Measurements from ENCODE around the gene OTOP2.

OTOP2 gene

GRCh38 chr17:74972973-74973328, 48.9 kb downstream of the OTOP2 start:
- H3K4me3 ChIP-seq (ENCODE audit: low read depth, low read length), result no peak overlapping the region
- in situ Hi-C loops (cut with HindIII; ENCODE audit: low sequenced_read_pairs), result no loop called here
- no peak for DNase-seq (ENCODE audit: low read depth, low spot score)
- no peak for TF ChIP-seq CTCF (IDR thresholded peaks at IDR 0.05; ENCODE audit: low read depth, low read length)

GRCh38 chr17:74975943-74976342, 51.9 kb downstream of the OTOP2 start:
- in situ Hi-C loops (cut with HindIII; ENCODE audit: low sequenced_read_pairs), result no loop called here
- DNase-seq (ENCODE audit: low read depth, low spot score), result no peak

DNA sequence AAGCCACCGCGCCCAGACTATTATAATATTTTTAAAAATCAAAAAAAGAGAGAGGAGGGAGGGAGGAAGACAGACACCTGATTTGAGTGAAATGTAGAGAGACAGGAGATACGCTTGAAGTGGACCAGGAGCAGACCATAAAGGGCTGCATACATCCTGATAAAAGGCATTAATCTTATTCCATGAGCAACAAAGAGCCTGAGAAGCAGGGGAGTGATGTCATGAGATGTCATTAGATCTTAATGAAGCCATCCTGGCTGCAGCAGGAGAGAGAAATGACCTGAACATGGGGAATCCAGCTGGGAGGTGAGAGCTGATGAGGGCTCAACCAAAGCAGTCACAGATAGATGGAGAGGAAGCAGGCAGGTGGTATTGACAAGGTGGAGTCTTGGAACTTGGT, 53.7 kb downstream of the OTOP2 start:
- no peak for DNase-seq (ENCODE audit: low read depth, low spot score)
- no peak for TF ChIP-seq CTCF (IDR thresholded peaks at IDR 0.05; ENCODE audit: low read depth, low read length)
- in situ Hi-C loops (cut with HindIII; ENCODE audit: low sequenced_read_pairs), result no loop called here
- H3K4me3 ChIP-seq (ENCODE audit: low read depth, low read length), result no peak overlapping the region

More at GRCh38 chr17:74975943-74976342, 51.9 kb downstream of the OTOP2 start:
- H3K4me3 ChIP-seq (ENCODE audit: low read depth, low read length), result no peak overlapping the region
- TF ChIP-seq CTCF (IDR thresholded peaks at IDR 0.05; ENCODE audit: low read depth, low read length), result no peak

DNA sequence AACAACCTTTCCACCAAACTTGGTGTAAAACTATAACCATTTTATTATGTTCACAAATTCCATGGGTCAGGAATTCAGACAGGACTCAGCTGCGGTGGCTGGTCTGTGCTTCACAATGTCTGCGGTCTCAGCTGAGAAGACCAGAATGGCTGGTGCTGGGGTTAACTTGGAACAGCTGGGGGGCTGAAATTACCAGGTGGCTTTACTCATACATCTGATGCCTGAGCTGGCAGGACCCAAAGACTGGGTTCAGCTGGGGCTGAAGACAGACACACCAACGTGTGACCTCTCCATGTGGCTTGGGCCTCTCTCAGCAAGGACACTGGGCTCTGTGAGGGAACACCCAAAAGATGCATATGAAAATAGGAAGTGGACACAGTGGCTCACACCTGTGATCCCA, 54.2 kb downstream of the OTOP2 start:
- no peak for TF ChIP-seq CTCF (IDR thresholded peaks at IDR 0.05; ENCODE audit: low read depth, low read length)
- in situ Hi-C loops (cut with HindIII; ENCODE audit: low sequenced_read_pairs), result no loop called here

DNA sequence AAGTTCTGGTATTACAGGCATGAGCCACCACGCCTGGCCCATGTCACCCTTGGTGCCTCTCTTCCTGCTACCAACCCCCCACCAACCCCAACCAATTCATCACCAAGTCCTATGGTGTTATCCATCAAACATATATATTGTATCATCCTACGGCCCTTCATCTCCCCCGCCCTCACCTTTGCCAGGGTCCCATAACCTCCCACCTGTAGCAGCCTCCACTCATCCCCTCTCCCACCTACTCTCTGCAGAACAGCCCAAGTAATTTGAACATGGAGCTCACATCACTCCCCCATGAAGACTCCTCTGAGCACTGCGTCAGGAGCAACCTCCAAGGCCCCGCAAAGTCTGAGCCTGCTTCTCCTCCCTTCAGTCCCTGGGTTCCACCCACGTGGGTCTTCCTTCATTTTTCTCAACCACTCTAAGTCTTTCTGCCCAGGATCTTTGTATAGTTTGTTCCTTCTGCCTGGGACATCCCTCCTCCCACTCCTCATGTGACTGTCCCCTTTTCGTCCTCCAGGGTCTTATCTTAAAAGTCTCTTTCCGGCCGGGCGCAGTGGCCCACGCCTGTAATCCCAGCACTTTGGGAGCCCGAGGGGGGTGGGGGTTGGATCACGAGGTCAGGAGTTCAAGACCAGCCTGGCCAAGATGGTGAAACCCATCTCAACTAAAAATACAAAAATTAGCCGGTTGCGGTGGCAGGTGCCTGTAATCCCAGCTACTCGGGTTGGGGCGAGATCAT, 55.5 kb downstream of the OTOP2 start:
- in situ Hi-C loops (cut with HindIII; ENCODE audit: low sequenced_read_pairs), result no loop called here
- DNase-seq (ENCODE audit: low read depth, low spot score), result no peak
- no peak for TF ChIP-seq CTCF (IDR thresholded peaks at IDR 0.05; ENCODE audit: low read depth, low read length)

More for the DNA sequence above, 54.2 kb downstream of the OTOP2 start:
- H3K4me3 ChIP-seq (ENCODE audit: low read depth, low read length), result no peak overlapping the region
- no peak for DNase-seq (ENCODE audit: low read depth, low spot score)

DNA sequence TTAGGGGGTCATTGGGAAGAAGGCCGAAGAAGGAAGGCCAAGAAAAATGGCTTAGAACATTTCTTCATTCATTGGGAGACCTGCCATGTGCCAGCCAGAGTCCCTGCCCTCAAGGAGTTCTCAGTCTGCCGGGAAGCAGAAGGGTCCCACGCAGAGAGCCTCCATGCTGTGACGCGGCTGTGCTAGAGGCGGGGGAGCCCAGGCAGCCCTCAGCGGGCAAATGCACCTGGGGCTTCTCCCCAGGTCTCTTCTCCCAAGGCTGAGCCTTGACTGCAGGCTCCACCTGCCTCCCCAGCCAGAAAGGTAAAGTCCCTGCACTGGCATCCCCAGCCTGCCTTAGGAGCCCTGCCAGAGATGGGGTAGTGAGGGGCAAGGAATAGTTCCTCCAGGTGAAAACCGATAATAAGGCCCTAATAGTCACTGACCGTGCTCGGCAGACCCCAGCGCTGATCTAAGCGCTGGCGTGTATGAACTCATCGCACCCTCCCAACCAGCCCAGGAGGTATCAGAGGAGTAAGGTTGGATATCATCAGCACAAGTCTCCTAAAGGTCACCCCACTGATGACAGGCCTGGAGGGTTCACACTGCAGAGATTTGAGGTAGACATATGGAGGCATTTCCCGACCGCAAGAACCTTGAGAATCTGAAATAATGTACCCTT, 57.4 kb downstream of the OTOP2 start:
- H3K4me3 ChIP-seq (ENCODE audit: low read depth, low read length), result peak overlapping the region; percentile 58
- no peak for TF ChIP-seq CTCF (IDR thresholded peaks at IDR 0.05; ENCODE audit: low read depth, low read length)
- in situ Hi-C loops (cut with HindIII; ENCODE audit: low sequenced_read_pairs), result no loop called here
- no peak for DNase-seq (ENCODE audit: low read depth, low spot score)

More for the DNA sequence above, 55.5 kb downstream of the OTOP2 start:
- H3K4me3 ChIP-seq (ENCODE audit: low read depth, low read length), result no peak overlapping the region

Data from astrocyte of the spinal cord (primary cell).